ENCODE measurements around the gene TNXB.

DNA sequence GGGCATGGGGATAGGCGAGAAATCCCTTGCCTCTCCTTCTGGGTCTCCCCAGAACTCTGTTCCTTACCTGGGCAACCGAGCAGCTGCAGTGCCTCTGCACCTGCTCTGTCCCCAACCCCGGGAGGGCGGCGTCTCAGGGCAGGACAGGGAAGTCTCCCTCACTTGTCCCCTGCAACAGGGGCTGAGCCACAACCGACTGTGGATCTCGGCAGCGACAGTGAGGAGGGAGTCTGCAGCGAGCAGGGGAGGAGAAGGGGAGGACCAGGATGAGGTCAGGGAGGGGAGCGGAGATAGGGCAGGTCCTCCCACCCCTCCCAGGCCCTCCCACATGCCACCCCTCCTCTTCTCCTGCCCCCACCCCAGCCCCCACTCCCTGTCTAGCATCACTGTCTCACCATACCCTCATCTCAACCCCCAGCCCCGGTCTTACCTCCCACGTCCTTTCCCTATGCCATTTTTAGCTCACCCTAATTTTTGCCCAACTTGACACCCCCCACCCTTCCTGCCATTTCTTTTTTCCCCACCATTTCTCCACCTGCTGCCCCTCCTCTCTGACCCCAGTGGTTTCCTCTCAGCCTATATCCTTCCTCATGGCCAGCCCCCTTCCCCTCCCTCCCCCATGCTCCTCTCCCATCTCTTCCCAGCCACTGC is at the start of gene TNXB:
- TF ChIP-seq, protein P1, sequence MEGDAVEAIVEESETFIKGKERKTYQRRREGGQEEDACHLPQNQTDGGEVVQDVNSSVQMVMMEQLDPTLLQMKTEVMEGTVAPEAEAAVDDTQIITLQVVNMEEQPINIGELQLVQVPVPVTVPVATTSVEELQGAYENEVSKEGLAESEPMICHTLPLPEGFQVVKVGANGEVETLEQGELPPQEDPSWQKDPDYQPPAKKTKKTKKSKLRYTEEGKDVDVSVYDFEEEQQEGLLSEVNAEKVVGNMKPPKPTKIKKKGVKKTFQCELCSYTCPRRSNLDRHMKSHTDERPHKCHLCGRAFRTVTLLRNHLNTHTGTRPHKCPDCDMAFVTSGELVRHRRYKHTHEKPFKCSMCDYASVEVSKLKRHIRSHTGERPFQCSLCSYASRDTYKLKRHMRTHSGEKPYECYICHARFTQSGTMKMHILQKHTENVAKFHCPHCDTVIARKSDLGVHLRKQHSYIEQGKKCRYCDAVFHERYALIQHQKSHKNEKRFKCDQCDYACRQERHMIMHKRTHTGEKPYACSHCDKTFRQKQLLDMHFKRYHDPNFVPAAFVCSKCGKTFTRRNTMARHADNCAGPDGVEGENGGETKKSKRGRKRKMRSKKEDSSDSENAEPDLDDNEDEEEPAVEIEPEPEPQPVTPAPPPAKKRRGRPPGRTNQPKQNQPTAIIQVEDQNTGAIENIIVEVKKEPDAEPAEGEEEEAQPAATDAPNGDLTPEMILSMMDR (conservative IDR thresholded peaks at IDR 0.05; ENCODE audit: low read length): no peak
- TF ChIP-seq EZH2phosphoT487 (IDR thresholded peaks at IDR 0.05; ENCODE audit: borderline replicate concordance): no peak
